Measurements from ENCODE around the gene CFDP1. TPM values are rescaled to one million over a fixed set of nuclear protein-coding genes. Genes with fewer than 3 reads are reported as not detected.

CFDP1 gene
- total RNA-seq, 4 donors from 2014 or later, result 32.8 to 55.8 (median 45.7) TPM

GRCh38 chr16:75382611-75383010 is 50.7 kb downstream of the CFDP1 start:
- peaks cover 0 to 60% (median 28%) of the 10 kb centered on the region in 3 donors for H3K4me1 ChIP-seq
- intact Hi-C loops (cut with DNase I), result loop anchor here (10.0 kb wide), 1 partner anchor 178 kb away; the partner anchor contains the start of gene CTRB2
- H3K36me3 ChIP-seq, result peaks cover 0 to 20% (median 0%) of the 10 kb centered on the region in 3 donors
- no peak for TF ChIP-seq POLR2A (IDR thresholded peaks at IDR 0.05)
- TF ChIP-seq, protein P1, sequence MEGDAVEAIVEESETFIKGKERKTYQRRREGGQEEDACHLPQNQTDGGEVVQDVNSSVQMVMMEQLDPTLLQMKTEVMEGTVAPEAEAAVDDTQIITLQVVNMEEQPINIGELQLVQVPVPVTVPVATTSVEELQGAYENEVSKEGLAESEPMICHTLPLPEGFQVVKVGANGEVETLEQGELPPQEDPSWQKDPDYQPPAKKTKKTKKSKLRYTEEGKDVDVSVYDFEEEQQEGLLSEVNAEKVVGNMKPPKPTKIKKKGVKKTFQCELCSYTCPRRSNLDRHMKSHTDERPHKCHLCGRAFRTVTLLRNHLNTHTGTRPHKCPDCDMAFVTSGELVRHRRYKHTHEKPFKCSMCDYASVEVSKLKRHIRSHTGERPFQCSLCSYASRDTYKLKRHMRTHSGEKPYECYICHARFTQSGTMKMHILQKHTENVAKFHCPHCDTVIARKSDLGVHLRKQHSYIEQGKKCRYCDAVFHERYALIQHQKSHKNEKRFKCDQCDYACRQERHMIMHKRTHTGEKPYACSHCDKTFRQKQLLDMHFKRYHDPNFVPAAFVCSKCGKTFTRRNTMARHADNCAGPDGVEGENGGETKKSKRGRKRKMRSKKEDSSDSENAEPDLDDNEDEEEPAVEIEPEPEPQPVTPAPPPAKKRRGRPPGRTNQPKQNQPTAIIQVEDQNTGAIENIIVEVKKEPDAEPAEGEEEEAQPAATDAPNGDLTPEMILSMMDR (IDR thresholded peaks at IDR 0.05), result no peak
- no peak for DNase-seq
- no peaks in the 10 kb centered on the region for H3K9me3 ChIP-seq
- H3K27ac ChIP-seq, result peak overlapping the region in 1 of 4 donors; percentile 2
- no peak overlapping the region for H3K4me3 ChIP-seq
- 31 to 38% methylated on average over 2 of the region's 2 CpGs for WGBS, 2 donors
- H3K27me3 ChIP-seq, result no peaks in the 10 kb centered on the region

- DNase-seq, result no peak
- intact Hi-C loops (cut with DNase I), result loop anchor here (10.0 kb wide), 1 partner anchor 176 kb away; the partner anchor contains the start of gene CTRB2
- Histone ChIP-seq H3K27me3 (no peaks in the 10 kb centered on the region), H3K4me1 (peaks cover 0 to 78% (median 33%) of the 10 kb centered on the region in 3 donors), H3K36me3 (peaks cover 0 to 8% (median 0%) of the 10 kb centered on the region in 3 donors), H3K4me3 (no peak overlapping the region), H3K9me3 (no peaks in the 10 kb centered on the region), H3K27ac (peak overlapping the region in 2 of 4 donors; percentile 13 to 33)
- TF ChIP-seq POLR2A (IDR thresholded peaks at IDR 0.05), result no peak
- TF ChIP-seq, protein P1 (IDR thresholded peaks at IDR 0.05), result no peak
- WGBS, 2 donors, result 40 to 43% methylated on average over 2 of the region's 2 CpGs
These were observed 52.4 kb downstream of the CFDP1 start for GRCh38 chr16:75380870-75381269.

GRCh38 chr16:75379911-75380847 is 53.1 kb downstream of the CFDP1 start:
- TF ChIP-seq, protein P1 (IDR thresholded peaks at IDR 0.05), result no peak
- TF ChIP-seq POLR2A (IDR thresholded peaks at IDR 0.05), result no peak
- Histone ChIP-seq H3K4me1 (peaks cover 0 to 75% (median 33%) of the 10 kb centered on the region in 3 donors), H3K27ac (peak overlapping the region in 2 of 4 donors; percentile 13 to 33), H3K9me3 (no peaks in the 10 kb centered on the region), H3K36me3 (peaks cover 0 to 8% (median 0%) of the 10 kb centered on the region in 3 donors), H3K4me3 (no peak overlapping the region), H3K27me3 (no peaks in the 10 kb centered on the region)
- DNase-seq, result no peak
- 64 to 75% methylated on average over 10 of the region's 10 CpGs for WGBS, 2 donors
- intact Hi-C loops (cut with DNase I), result loop anchor here (10.0 kb wide), 1 partner anchor 175 kb away; the partner anchor contains the start of gene CTRB2

- 96 to 100% methylated on average over 1 of the region's 1 CpG for WGBS, 2 donors
- Histone ChIP-seq H3K27ac (no peak overlapping the region), H3K36me3 (peaks cover 0 to 8% (median 0%) of the 10 kb centered on the region in 3 donors), H3K4me1 (peaks cover 0 to 73% (median 33%) of the 10 kb centered on the region in 3 donors), H3K27me3 (no peaks in the 10 kb centered on the region), H3K4me3 (no peak overlapping the region), H3K9me3 (no peaks in the 10 kb centered on the region)
- no peak for DNase-seq
- intact Hi-C loops (cut with DNase I), result no loop called here
- TF ChIP-seq POLR2A (IDR thresholded peaks at IDR 0.05), result no peak
- TF ChIP-seq, protein P1 (IDR thresholded peaks at IDR 0.05), result no peak
These were observed 54.0 kb downstream of the CFDP1 start for GRCh38 chr16:75379339-75379738.

- no peak for DNase-seq
- Histone ChIP-seq H3K27ac (peak overlapping the region in 3 of 4 donors; percentile 8 to 75 (median 73)), H3K4me1 (peaks cover 0 to 73% (median 33%) of the 10 kb centered on the region in 3 donors), H3K9me3 (no peaks in the 10 kb centered on the region), H3K36me3 (peaks cover 0 to 8% (median 0%) of the 10 kb centered on the region in 3 donors), H3K27me3 (no peaks in the 10 kb centered on the region), H3K4me3 (no peak overlapping the region)
- WGBS, 2 donors, result 62 to 81% methylated on average over 2 of the region's 2 CpGs
- TF ChIP-seq, protein P1 (IDR thresholded peaks at IDR 0.05), result no peak
- TF ChIP-seq POLR2A (IDR thresholded peaks at IDR 0.05), result no peak
- intact Hi-C loops (cut with DNase I), result no loop called here
These were observed 54.7 kb downstream of the CFDP1 start for GRCh38 chr16:75378616-75379015.

Measured in esophagus squamous epithelium (tissue), 5 donors.